ENCODE results near the gene CACNB4. TPM values are rescaled to one million over a fixed set of nuclear protein-coding genes. Genes with fewer than 3 reads are reported as not detected.

The CACNB4 gene
- total RNA-seq, 1 experiment from 2014 or later: 0.19 TPM

DNA sequence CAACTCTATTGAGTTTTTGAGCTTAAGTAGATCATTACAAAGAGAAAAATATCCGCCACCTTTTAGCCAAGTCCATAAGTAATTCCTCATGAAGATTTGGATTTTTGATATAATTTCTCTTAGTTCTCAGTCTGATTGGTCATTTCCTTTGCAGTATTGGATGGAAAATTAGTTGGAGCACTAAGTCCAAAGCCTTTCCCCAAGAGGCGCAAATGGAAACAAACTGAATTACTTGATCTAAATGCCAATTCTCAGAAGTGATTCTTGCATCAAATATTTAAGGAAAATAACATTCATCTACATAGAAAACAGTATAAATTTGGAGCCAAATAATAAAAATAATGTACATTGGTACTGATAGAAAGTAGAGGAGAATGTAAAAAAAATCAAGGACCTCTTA, 115.6 kb downstream of the CACNB4 start:
- DNase-seq (ENCODE audit: low spot score): no peak
- no peak for TF ChIP-seq EZH2 (IDR thresholded peaks at IDR 0.05; ENCODE audit: borderline replicate concordance, low read depth, low read length, poor library complexity, severe bottlenecking)
- TF ChIP-seq, protein P1, sequence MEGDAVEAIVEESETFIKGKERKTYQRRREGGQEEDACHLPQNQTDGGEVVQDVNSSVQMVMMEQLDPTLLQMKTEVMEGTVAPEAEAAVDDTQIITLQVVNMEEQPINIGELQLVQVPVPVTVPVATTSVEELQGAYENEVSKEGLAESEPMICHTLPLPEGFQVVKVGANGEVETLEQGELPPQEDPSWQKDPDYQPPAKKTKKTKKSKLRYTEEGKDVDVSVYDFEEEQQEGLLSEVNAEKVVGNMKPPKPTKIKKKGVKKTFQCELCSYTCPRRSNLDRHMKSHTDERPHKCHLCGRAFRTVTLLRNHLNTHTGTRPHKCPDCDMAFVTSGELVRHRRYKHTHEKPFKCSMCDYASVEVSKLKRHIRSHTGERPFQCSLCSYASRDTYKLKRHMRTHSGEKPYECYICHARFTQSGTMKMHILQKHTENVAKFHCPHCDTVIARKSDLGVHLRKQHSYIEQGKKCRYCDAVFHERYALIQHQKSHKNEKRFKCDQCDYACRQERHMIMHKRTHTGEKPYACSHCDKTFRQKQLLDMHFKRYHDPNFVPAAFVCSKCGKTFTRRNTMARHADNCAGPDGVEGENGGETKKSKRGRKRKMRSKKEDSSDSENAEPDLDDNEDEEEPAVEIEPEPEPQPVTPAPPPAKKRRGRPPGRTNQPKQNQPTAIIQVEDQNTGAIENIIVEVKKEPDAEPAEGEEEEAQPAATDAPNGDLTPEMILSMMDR (conservative IDR thresholded peaks at IDR 0.05; ENCODE audit: low read depth, low read length): no peak
- intact Hi-C loops (cut with micrococcal nuclease; ENCODE audit: unreplicated experiment): no loop called here
- no peak overlapping the region for H3K4me3 ChIP-seq (ENCODE audit: low read depth, low read length, poor library complexity, severe bottlenecking)
- H3K27ac ChIP-seq (ENCODE audit: low read depth, low read length, poor library complexity, severe bottlenecking): no peak overlapping the region
- CTCF ChIA-PET: no interaction called here
- no TSS peak for BruUV-seq (replicated peaks)
- H3K4me1 ChIP-seq (ENCODE audit: insufficient read depth, low read length, poor library complexity, severe bottlenecking): no peaks in the 10 kb centered on the region
- no peaks in the 10 kb centered on the region for H3K36me3 ChIP-seq (ENCODE audit: insufficient read depth, low read length, poor library complexity, severe bottlenecking)
- H3K9me3 ChIP-seq (ENCODE audit: low read depth, low read length, poor library complexity, severe bottlenecking): no peaks in the 10 kb centered on the region
- H3K27me3 ChIP-seq (replicated peaks; ENCODE audit: insufficient read depth, low read depth, low read length, poor library complexity): no peaks in the 10 kb centered on the region
- POLR2A ChIA-PET (ENCODE audit: low non-redundant PET): no interaction called here

DNA sequence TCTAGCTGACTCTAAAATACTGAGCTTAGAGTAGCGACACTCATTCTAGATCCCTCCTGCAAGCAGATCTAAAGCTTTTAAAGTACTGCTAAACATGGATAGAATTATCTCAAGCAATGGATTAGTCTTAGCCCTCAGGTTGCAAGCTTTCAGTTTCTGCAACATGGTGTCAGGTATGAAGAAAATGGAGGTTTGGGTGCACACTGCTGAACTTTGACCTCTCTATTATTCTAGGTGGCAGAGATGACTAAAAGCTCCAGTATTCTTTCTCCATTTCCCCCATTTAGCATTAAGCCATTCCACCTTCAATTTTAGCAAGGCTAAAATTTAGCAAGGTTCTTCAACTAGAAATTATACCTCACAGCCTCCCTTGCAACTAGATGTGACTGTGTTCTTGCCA, 117.0 kb downstream of the CACNB4 start:
- DNase-seq (ENCODE audit: low spot score): no peak
- H3K27ac ChIP-seq (ENCODE audit: low read depth, low read length, poor library complexity, severe bottlenecking): no peak overlapping the region
- no peaks in the 10 kb centered on the region for H3K36me3 ChIP-seq (ENCODE audit: insufficient read depth, low read length, poor library complexity, severe bottlenecking)
- intact Hi-C loops (cut with micrococcal nuclease; ENCODE audit: unreplicated experiment): no loop called here
- BruUV-seq (replicated peaks): no TSS peak
- CTCF ChIA-PET: no interaction called here
- H3K4me1 ChIP-seq (ENCODE audit: insufficient read depth, low read length, poor library complexity, severe bottlenecking): no peaks in the 10 kb centered on the region
- POLR2A ChIA-PET (ENCODE audit: low non-redundant PET): no interaction called here
- no peaks in the 10 kb centered on the region for H3K9me3 ChIP-seq (ENCODE audit: low read depth, low read length, poor library complexity, severe bottlenecking)
- H3K27me3 ChIP-seq (replicated peaks; ENCODE audit: insufficient read depth, low read depth, low read length, poor library complexity): no peaks in the 10 kb centered on the region
- TF ChIP-seq EZH2 (IDR thresholded peaks at IDR 0.05; ENCODE audit: borderline replicate concordance, low read depth, low read length, poor library complexity, severe bottlenecking): no peak
- TF ChIP-seq, protein P1 (conservative IDR thresholded peaks at IDR 0.05; ENCODE audit: low read depth, low read length): no peak
- H3K4me3 ChIP-seq (ENCODE audit: low read depth, low read length, poor library complexity, severe bottlenecking): no peak overlapping the region

DNA sequence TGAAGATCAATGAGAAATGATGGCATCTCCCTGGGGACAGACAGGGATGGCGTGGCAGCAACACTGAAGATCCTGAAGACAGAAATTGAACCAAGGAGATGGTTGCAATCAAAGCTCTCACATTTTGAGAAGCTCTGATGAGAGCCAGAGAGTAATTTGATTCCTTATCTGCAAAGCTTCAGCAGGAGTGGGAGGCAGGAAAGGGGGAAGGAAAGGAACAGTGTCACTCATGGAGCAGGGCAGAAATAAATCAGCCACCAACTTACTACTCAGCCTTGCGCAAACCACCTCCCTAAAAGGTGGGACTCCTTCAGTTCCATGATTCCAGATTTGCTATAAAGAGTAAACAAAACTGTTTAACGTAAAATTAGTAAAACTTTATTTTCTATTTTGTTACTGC, 119.2 kb downstream of the CACNB4 start:
- no peak for DNase-seq (ENCODE audit: low spot score)
- intact Hi-C loops (cut with micrococcal nuclease; ENCODE audit: unreplicated experiment): no loop called here
- TF ChIP-seq EZH2 (IDR thresholded peaks at IDR 0.05; ENCODE audit: borderline replicate concordance, low read depth, low read length, poor library complexity, severe bottlenecking): no peak
- TF ChIP-seq, protein P1 (conservative IDR thresholded peaks at IDR 0.05; ENCODE audit: low read depth, low read length): no peak
- no TSS peak for BruUV-seq (replicated peaks)
- H3K4me1 ChIP-seq (ENCODE audit: insufficient read depth, low read length, poor library complexity, severe bottlenecking): no peaks in the 10 kb centered on the region
- H3K27me3 ChIP-seq (replicated peaks; ENCODE audit: insufficient read depth, low read depth, low read length, poor library complexity): no peaks in the 10 kb centered on the region
- CTCF ChIA-PET: no interaction called here
- POLR2A ChIA-PET (ENCODE audit: low non-redundant PET): no interaction called here
- no peaks in the 10 kb centered on the region for H3K36me3 ChIP-seq (ENCODE audit: insufficient read depth, low read length, poor library complexity, severe bottlenecking)
- H3K4me3 ChIP-seq (ENCODE audit: low read depth, low read length, poor library complexity, severe bottlenecking): no peak overlapping the region
- no peak overlapping the region for H3K27ac ChIP-seq (ENCODE audit: low read depth, low read length, poor library complexity, severe bottlenecking)
- no peaks in the 10 kb centered on the region for H3K9me3 ChIP-seq (ENCODE audit: low read depth, low read length, poor library complexity, severe bottlenecking)

Measured in A673 (cell line).